Uterus (tissue), 2 donors: Measurements from ENCODE around the gene PRIM2.
"Not testable (repeated sequence)": the region's sequence is repeated elsewhere in the genome, so short reads cannot be mapped to it uniquely, and the experiment has no call there.

Experiments used
- POLR2A ChIP-seq, 2 donors: fragments of 450-650 bp; IDR thresholded peaks; one replicate each; pipeline ENCODE4 v1.6.1; 2016; ENCODE audit warnings: antibody characterized with exemption in 2 of 2, mild to moderate bottlenecking in 1 of 2, moderate library complexity in 1 of 2
- TF ChIP-seq, protein P1 (sequence below), 4 experiments: fragments of 200-600 bp in 2 of 4; fragments of 450-650 bp in 2 of 4; sonication (generic) in 2 of 4; IDR thresholded peaks; one replicate each; pipeline ENCODE4 v1.5.1; 2016 to 2019; ENCODE audit warnings: antibody characterized with exemption in 4 of 4, mild to moderate bottlenecking in 2 of 4, moderate library complexity in 1 of 4

DNA sequence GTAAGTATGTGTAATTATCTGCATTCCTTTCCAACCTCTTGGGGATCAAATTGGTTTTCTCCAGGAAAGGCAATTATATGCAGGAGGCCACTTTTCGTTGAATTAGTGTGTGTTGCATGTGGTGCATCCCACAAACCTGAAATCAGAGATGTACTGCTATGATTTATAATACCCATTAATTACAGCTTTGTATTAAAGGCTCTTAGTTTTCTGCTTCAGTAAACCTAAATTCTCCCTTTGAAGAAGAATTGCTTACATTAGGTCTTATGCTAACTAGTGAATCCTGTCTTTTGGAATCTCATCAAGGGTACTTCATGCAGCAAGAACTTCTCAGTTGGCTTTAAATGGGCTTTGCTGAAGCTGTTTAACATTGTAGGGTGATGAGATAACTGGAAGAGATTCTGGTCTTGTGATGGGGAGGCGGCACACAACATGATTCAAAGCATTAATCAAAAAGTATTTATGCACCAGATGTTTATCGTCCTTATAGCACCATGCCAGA lies 155.5 kb downstream of the PRIM2 start:
- TF ChIP-seq, protein P1, sequence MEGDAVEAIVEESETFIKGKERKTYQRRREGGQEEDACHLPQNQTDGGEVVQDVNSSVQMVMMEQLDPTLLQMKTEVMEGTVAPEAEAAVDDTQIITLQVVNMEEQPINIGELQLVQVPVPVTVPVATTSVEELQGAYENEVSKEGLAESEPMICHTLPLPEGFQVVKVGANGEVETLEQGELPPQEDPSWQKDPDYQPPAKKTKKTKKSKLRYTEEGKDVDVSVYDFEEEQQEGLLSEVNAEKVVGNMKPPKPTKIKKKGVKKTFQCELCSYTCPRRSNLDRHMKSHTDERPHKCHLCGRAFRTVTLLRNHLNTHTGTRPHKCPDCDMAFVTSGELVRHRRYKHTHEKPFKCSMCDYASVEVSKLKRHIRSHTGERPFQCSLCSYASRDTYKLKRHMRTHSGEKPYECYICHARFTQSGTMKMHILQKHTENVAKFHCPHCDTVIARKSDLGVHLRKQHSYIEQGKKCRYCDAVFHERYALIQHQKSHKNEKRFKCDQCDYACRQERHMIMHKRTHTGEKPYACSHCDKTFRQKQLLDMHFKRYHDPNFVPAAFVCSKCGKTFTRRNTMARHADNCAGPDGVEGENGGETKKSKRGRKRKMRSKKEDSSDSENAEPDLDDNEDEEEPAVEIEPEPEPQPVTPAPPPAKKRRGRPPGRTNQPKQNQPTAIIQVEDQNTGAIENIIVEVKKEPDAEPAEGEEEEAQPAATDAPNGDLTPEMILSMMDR (IDR thresholded peaks at IDR 0.05) = not testable (repeated sequence)
- TF ChIP-seq POLR2A (IDR thresholded peaks at IDR 0.05) = not testable (repeated sequence)
